HL-60 (cell line): Measurements from ENCODE around the gene TTC22.

Experiments used
- GABPA ChIP-seq: IDR thresholded peaks from 2 replicates; pipeline ENCODE4 v1.6.1; 2012; ENCODE audit warnings: low read depth
- TF ChIP-seq, protein P1 (sequence below): IDR thresholded peaks from one replicate; pipeline ENCODE4 v1.5.1; 2011; ENCODE audit warnings: low read length, control low read depth, inconsistent platforms; ENCODE audit not compliant: insufficient read depth

DNA sequence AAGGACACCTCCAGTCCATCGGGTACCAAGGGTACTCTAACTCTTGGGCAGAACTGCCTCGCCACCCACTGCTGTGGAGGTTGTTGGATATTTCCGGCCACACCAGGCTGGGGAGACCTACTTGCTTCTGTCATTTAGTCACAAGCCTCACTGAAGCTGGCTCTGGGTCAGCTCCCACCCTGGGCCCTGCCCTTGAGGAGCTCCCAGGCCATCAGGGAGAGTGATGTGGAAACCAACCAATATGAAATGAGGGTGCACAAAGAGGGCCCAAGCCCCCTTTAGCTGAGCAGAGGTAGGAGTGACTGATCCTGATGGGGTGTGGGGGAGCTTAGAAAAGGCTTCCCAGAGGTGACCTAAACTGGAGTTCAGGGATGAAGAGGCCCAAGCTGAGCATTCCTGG, 56.4 kb downstream of the TTC22 start:
- TF ChIP-seq, protein P1, sequence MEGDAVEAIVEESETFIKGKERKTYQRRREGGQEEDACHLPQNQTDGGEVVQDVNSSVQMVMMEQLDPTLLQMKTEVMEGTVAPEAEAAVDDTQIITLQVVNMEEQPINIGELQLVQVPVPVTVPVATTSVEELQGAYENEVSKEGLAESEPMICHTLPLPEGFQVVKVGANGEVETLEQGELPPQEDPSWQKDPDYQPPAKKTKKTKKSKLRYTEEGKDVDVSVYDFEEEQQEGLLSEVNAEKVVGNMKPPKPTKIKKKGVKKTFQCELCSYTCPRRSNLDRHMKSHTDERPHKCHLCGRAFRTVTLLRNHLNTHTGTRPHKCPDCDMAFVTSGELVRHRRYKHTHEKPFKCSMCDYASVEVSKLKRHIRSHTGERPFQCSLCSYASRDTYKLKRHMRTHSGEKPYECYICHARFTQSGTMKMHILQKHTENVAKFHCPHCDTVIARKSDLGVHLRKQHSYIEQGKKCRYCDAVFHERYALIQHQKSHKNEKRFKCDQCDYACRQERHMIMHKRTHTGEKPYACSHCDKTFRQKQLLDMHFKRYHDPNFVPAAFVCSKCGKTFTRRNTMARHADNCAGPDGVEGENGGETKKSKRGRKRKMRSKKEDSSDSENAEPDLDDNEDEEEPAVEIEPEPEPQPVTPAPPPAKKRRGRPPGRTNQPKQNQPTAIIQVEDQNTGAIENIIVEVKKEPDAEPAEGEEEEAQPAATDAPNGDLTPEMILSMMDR: no peak
- no peak for TF ChIP-seq GABPA
